HFF-Myc (cell line): ENCODE data around the gene POC5.

Experiments
- DNase-seq: peaks from one replicate; pipeline ENCODE4 v3.0.0-alpha.2; 2011; ENCODE audit warnings: low read depth; ENCODE audit errors: extremely low read depth
- H3K4me3 ChIP-seq: replicated peaks from 2 replicates; pipeline ENCODE4 v1.5.1; 2011; ENCODE audit warnings: low read depth, mild to moderate bottlenecking, control low read depth, low read length
- TF ChIP-seq, protein P1 (sequence below): IDR thresholded peaks from 2 replicates; pipeline ENCODE4 v1.5.1; 2012; ENCODE audit warnings: mild to moderate bottlenecking, low read depth, low read length, control low read depth; ENCODE audit errors: missing control alignments

The POC5 gene

DNA sequence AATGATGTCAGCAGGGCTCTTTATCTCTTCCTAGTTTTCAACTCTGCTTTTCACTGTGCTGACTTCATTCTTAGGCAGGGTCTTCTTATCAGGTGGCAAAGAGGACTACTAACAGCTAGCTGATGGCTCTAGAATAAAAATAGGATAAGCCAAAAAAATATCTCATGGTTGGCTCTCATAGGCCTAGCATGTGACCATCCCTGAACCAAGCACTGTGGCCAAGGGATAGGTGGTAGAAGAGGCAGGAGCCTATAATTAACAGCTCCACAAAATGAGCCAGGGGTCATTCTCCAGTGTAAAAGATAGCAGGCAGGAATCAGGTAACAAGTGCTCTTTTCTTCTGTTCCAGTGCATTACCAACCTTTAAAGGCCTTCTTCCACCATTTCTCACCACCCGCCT, 84.9 kb downstream of the POC5 start:
- TF ChIP-seq, protein P1, sequence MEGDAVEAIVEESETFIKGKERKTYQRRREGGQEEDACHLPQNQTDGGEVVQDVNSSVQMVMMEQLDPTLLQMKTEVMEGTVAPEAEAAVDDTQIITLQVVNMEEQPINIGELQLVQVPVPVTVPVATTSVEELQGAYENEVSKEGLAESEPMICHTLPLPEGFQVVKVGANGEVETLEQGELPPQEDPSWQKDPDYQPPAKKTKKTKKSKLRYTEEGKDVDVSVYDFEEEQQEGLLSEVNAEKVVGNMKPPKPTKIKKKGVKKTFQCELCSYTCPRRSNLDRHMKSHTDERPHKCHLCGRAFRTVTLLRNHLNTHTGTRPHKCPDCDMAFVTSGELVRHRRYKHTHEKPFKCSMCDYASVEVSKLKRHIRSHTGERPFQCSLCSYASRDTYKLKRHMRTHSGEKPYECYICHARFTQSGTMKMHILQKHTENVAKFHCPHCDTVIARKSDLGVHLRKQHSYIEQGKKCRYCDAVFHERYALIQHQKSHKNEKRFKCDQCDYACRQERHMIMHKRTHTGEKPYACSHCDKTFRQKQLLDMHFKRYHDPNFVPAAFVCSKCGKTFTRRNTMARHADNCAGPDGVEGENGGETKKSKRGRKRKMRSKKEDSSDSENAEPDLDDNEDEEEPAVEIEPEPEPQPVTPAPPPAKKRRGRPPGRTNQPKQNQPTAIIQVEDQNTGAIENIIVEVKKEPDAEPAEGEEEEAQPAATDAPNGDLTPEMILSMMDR = no peak
- H3K4me3 ChIP-seq = no peak overlapping the region
- no peak for DNase-seq

- no peak overlapping the region for H3K4me3 ChIP-seq
- no peak for DNase-seq
- TF ChIP-seq, protein P1 = no peak
Observed at GRCh38 chr5:75630875-75631274, 86.4 kb downstream of the POC5 start.

- TF ChIP-seq, protein P1 = no peak
- DNase-seq = no peak
Observed at GRCh38 chr5:75627801-75628200, 89.4 kb downstream of the POC5 start.

DNA sequence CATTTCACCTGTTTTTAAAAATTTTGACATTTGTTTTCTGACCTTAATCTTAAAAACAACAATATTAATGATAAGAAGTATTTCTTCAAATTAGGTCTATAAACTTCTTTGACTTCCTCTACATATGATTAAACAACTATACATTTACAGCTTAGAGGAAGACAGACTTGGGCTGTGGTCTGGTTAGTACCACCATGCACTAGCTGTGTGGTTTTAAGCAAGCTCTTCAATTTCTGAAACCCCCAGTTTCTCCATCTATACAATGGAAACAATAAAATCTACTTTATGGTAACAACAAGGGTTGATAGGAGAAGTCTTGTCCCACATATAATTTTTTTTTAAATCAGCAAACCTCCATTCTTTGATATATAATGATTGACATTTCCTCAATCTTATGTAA, 90.3 kb downstream of the POC5 start:
- no peak for DNase-seq
- no peak overlapping the region for H3K4me3 ChIP-seq
- TF ChIP-seq, protein P1 = no peak

More at GRCh38 chr5:75627801-75628200, 89.4 kb downstream of the POC5 start:
- H3K4me3 ChIP-seq = no peak overlapping the region
